Measurements from ENCODE around the gene SAE1.

- TF ChIP-seq CTCF (IDR thresholded peaks at IDR 0.05) = no peak
- no peak for TF ChIP-seq POLR2A (IDR thresholded peaks at IDR 0.05)
Measured at GRCh38 chr19:47188507-47189033, 57.9 kb downstream of the SAE1 start.
